IMR-90 (cell line): ENCODE data around the gene ZNF480.

Experiments used
- CEBPB ChIP-seq: IDR thresholded peaks from 2 replicates; pipeline ENCODE4 v1.6.1; 2012; ENCODE audit warnings: low read depth, low read length, improper control_type of control experiment
- FOS ChIP-seq: fragments of 150-350 bp; IDR thresholded peaks from 2 replicates; pipeline ENCODE4 v1.6.1; 2016; ENCODE audit warnings: low read depth, low read length
- POLR2A ChIP-seq: IDR thresholded peaks from 2 replicates; pipeline ENCODE4 v1.6.1; 2012; ENCODE audit warnings: mild to moderate bottlenecking, low read depth, low read length
- RCOR1 ChIP-seq: IDR thresholded peaks from 2 replicates; pipeline ENCODE4 v1.6.1; 2012; ENCODE audit warnings: mild to moderate bottlenecking, low read length, improper control_type of control experiment; ENCODE audit not compliant: insufficient replicate concordance
- TF ChIP-seq, protein P1 (sequence below): conservative IDR thresholded peaks from 2 replicates; pipeline ENCODE4 v1.5.1; 2012; ENCODE audit warnings: mild to moderate bottlenecking, low read depth, low read length, improper control_type of control experiment
- TF ChIP-seq, protein P2 (sequence below): fragments of 150-350 bp; IDR thresholded peaks from 2 replicates; pipeline ENCODE4 v1.6.1; 2017; ENCODE audit warnings: mild to moderate bottlenecking, antibody characterized with exemption, low read length, low read depth

GRCh38 chr19:52286256-52286655, 10.7 kb upstream of the ZNF480 start:
- TF ChIP-seq, protein P1, sequence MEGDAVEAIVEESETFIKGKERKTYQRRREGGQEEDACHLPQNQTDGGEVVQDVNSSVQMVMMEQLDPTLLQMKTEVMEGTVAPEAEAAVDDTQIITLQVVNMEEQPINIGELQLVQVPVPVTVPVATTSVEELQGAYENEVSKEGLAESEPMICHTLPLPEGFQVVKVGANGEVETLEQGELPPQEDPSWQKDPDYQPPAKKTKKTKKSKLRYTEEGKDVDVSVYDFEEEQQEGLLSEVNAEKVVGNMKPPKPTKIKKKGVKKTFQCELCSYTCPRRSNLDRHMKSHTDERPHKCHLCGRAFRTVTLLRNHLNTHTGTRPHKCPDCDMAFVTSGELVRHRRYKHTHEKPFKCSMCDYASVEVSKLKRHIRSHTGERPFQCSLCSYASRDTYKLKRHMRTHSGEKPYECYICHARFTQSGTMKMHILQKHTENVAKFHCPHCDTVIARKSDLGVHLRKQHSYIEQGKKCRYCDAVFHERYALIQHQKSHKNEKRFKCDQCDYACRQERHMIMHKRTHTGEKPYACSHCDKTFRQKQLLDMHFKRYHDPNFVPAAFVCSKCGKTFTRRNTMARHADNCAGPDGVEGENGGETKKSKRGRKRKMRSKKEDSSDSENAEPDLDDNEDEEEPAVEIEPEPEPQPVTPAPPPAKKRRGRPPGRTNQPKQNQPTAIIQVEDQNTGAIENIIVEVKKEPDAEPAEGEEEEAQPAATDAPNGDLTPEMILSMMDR: no peak
- TF ChIP-seq, protein P2, sequence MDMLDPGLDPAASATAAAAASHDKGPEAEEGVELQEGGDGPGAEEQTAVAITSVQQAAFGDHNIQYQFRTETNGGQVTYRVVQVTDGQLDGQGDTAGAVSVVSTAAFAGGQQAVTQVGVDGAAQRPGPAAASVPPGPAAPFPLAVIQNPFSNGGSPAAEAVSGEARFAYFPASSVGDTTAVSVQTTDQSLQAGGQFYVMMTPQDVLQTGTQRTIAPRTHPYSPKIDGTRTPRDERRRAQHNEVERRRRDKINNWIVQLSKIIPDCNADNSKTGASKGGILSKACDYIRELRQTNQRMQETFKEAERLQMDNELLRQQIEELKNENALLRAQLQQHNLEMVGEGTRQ: no peak
- TF ChIP-seq POLR2A (no peak), FOS (no peak), CEBPB (no peak), RCOR1 (no peak)
